HepG2 (cell line): ENCODE measurements around the gene LLGL1. TPM values are rescaled to one million over a fixed set of nuclear protein-coding genes. Genes with fewer than 3 reads are reported as not detected.

Experiments used
- AKAP8 ChIP-seq: sonication (generic); formaldehyde crosslinking; IDR thresholded peaks from 2 replicates; pipeline ENCODE4 v1.5.1; 2020; ENCODE audit warnings: mild to moderate bottlenecking, missing genetic modification reagents
- FOXC1 ChIP-seq: sonication (generic); formaldehyde crosslinking; IDR thresholded peaks from 2 replicates; pipeline ENCODE4 v1.8.0; 2022; ENCODE audit warnings: mild to moderate bottlenecking, missing genetic modification reagents, borderline replicate concordance
- HES4 ChIP-seq: sonication (generic); formaldehyde crosslinking; IDR thresholded peaks from 2 replicates; pipeline ENCODE4 v1.9.0; 2021; ENCODE audit warnings: mild to moderate bottlenecking, missing genetic modification reagents, borderline replicate concordance
- HNF4G ChIP-seq, 2 experiments: sonication (generic) in 1 of 2; formaldehyde crosslinking in 1 of 2; IDR thresholded peaks; 2 replicates each; pipeline versions ENCODE4 v1.4.0 to v1.6.1; 2011 to 2020; ENCODE audit warnings: borderline replicate concordance in 2 of 2, low read depth in 2 of 2, mild to moderate bottlenecking in 2 of 2, low read length in 1 of 2, missing genetic modification reagents in 1 of 2, moderate library complexity in 1 of 2
- HNRNPLL ChIP-seq: fragments of 200-400 bp; formaldehyde crosslinking; IDR thresholded peaks from 2 replicates; pipeline ENCODE4 v1.6.1; 2017; ENCODE audit warnings: mild to moderate bottlenecking, low read depth, low read length; ENCODE audit not compliant: poor library complexity, severe bottlenecking
- MEIS1 ChIP-seq: sonication (generic); formaldehyde crosslinking; IDR thresholded peaks from 2 replicates; pipeline ENCODE4 v1.9.0; 2021; ENCODE audit warnings: mild to moderate bottlenecking, missing genetic modification reagents, moderate library complexity, borderline replicate concordance
- NONO ChIP-seq, 2 experiments: fragments of 450-650 bp in 1 of 2; sonication (generic) in 1 of 2; formaldehyde crosslinking in 1 of 2; IDR thresholded peaks in 1 of 2; conservative IDR thresholded peaks in 1 of 2; 2 replicates each; pipeline versions ENCODE4 v1.6.1 to v1.8.0; 2017 to 2022; ENCODE audit warnings: mild to moderate bottlenecking in 1 of 2, missing genetic modification reagents in 1 of 2, moderate library complexity in 1 of 2
- SALL1 ChIP-seq: sonication (generic); formaldehyde crosslinking; IDR thresholded peaks from 2 replicates; pipeline ENCODE4 v1.8.0; 2022; ENCODE audit warnings: mild to moderate bottlenecking, missing genetic modification reagents
- SALL2 ChIP-seq: sonication (generic); formaldehyde crosslinking; IDR thresholded peaks from 2 replicates; pipeline ENCODE4 v1.8.1; 2023; ENCODE audit warnings: mild to moderate bottlenecking, missing genetic modification reagents, inconsistent platforms
- SNAI1 ChIP-seq: sonication (generic); formaldehyde crosslinking; IDR thresholded peaks from 2 replicates; pipeline ENCODE4 v1.5.0; 2020; ENCODE audit warnings: mild to moderate bottlenecking, missing genetic modification reagents, borderline replicate concordance
- SRSF1 ChIP-seq: fragments of 200-400 bp; formaldehyde crosslinking; optimal IDR thresholded peaks from 2 replicates; pipeline ENCODE3; 2017; ENCODE audit warnings: mild to moderate bottlenecking, low read depth, low read length, moderate library complexity
- TGIF2 ChIP-seq: IDR thresholded peaks from 2 replicates; pipeline ENCODE4 v1.6.1; 2016; ENCODE audit warnings: control low read depth, missing compliant biosample characterization
- TRIM24 ChIP-seq: sonication (generic); formaldehyde crosslinking; IDR thresholded peaks from 2 replicates; pipeline ENCODE4 v1.8.0; 2022; ENCODE audit warnings: mild to moderate bottlenecking, missing genetic modification reagents
- ZMYM3 ChIP-seq: sonication (generic); formaldehyde crosslinking; IDR thresholded peaks from 2 replicates; pipeline ENCODE4 v1.5.1; 2020; ENCODE audit warnings: mild to moderate bottlenecking, missing genetic modification reagents
- ZNF124 ChIP-seq: sonication (generic); formaldehyde crosslinking; IDR thresholded peaks from 2 replicates; pipeline ENCODE4 v1.4.0; 2020; ENCODE audit warnings: missing genetic modification reagents
- ZNF510 ChIP-seq: sonication (generic); formaldehyde crosslinking; IDR thresholded peaks from 2 replicates; pipeline ENCODE4 v1.4.0; 2020; ENCODE audit warnings: low read depth, mild to moderate bottlenecking, missing genetic modification reagents
- ZNF589 ChIP-seq: sonication (generic); formaldehyde crosslinking; conservative IDR thresholded peaks from 2 replicates; pipeline ENCODE4 v1.8.0; 2022; ENCODE audit warnings: mild to moderate bottlenecking, moderate library complexity, missing genetic modification reagents
- polyA plus RNA-seq, 8 experiments: library from polyadenylated mRNA; depleted of rRNA in 3 of 8; stranded (reverse) in 7 of 8; unstranded in 1 of 8; fragments of >200 nt; fragmentation: Illumina TruSeq in 4 of 8; extraction: Trizol in 4 of 8; gene quantifications; 2 replicates each; pipeline versions ENCODE4 v1.2.1 to v1.2.3, GENCODE V29; 2011 to 2016; ENCODE audit warnings: low read depth in 4 of 8, missing spikeins in 1 of 8, mixed read lengths in 1 of 8; ENCODE audit not compliant: insufficient read depth in 1 of 8
- total RNA-seq, 5 experiments: library from RNA; depleted of rRNA; stranded (reverse); fragments of >200 nt; fragmentation: Illumina TruSeq; extraction: Trizol; gene quantifications; 2 replicates each; pipeline ENCODE4 v1.2.3, GENCODE V29; 2016; ENCODE audit warnings: low read depth in 1 of 5

The LLGL1 gene
- total and polyA plus RNA-seq, 2 of the 13 experiments (the other 11 are each of a cell fraction or from before 2014, with no cell fraction given) = 15.0 to 15.3 TPM

GRCh38 chr17:18258356-18259038 is 33.1 kb downstream of the LLGL1 start, which contains the start of gene FLII (continued):
- TF ChIP-seq NONO (IDR thresholded peaks at IDR 0.05) (no peak), NONO (CRISPR knock-in tag; conservative IDR thresholded peaks at IDR 0.05) (peak; percentile 59; the same call in 1 of the 2 replicates), SALL2 (peak; percentile 67; the same call in 1 of the 2 replicates), SNAI1 (CRISPR knock-in tag) (no peak), MEIS1 (CRISPR knock-in tag) (no peak), TGIF2 (CRISPR knock-in tag) (peak; percentile 13; the same call in 1 of the 2 replicates), FOXC1 (peak; percentile 83; the same call in 1 of the 2 replicates), ZNF589 (peak; percentile 54; the same call in 1 of the 2 replicates), HNF4G (IDR thresholded peaks at IDR 0.05; ENCODE audit: borderline replicate concordance, low read depth, low read length) (no peak), HNF4G (CRISPR knock-in tag; IDR thresholded peaks at IDR 0.05; ENCODE audit: borderline replicate concordance, low read depth) (no peak), HNRNPLL (peak; percentile 87), AKAP8 (CRISPR knock-in tag) (no peak), HES4 (CRISPR knock-in tag) (peak; percentile 61), ZMYM3 (CRISPR knock-in tag) (peak; percentile 66; the same call in 1 of the 2 replicates), SALL1 (0 out of 2 replicates have a peak, but pooled peaks have one; percentile 1), SRSF1 (peak; percentile 61), TRIM24 (CRISPR knock-in tag) (no peak), ZNF124 (CRISPR knock-in tag) (no peak), ZNF510 (CRISPR knock-in tag) (no peak)
- TF ChIP-seq, all 625 proteins: peak for 148
